ENCODE data around the gene ZFC3H1.

The ZFC3H1 gene

DNA sequence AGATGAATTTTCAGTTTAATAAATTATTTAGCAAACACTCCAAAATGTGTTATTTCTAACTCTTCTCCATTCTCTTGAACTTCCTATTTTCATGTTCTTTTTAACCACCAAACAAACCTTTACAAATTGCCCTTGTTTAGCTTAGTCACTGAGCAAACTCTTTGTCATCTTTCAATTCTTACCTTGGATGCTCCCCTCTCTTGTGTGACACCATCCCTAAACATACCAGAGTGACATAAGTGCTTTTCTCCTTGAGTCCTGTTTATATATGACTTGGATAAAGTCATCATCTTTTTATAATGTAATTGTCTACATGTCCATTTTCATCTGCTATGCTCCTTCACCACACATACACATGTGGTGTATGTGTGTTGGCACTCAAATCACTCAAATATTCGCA lies 18.8 kb upstream of the ZFC3H1 start:
- in situ Hi-C loops (cut with HindIII; ENCODE audit: low sequenced_read_pairs) = no loop called here

DNA sequence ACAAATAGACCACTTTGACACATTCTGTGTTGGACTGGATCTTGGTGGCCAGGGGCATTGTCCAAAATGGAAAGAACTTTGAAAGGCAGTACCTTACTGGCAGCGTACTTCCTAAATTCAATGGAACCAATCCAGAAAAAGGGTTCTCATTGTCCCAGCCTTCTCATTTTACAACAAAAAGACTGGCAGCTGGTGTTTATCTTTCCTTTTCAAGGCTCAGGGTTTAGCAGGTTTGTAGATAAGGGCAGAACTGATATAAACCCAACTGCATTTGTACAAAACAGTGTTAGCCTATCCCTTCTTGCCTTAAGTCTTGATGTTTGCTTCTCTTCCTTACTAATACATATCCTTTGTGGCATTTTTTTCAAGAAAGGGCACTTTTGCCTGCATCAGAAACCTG lies 8.2 kb upstream of the ZFC3H1 start:
- in situ Hi-C loops (cut with HindIII; ENCODE audit: low sequenced_read_pairs) = no loop called here

DNA sequence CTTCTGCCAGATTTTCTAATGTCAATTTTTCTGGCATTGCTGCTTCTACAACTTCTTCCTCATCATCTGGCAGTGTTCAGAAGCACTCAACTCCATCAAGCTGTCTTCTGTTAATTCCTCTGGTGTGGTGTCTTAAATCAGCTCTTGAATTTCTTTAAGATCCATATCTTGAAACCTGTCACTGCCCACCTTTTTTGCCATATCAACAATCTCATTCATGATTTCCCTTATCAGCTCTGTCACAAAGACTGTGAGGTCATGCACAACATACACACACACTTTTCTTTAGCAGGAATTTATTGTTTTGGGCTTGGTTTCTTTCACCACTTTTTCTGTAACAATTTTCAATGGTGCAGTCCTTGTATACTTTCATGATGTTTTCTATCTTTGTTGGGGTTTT lies 7.7 kb upstream of the ZFC3H1 start:
- in situ Hi-C loops (cut with HindIII; ENCODE audit: low sequenced_read_pairs) = no loop called here

DNA sequence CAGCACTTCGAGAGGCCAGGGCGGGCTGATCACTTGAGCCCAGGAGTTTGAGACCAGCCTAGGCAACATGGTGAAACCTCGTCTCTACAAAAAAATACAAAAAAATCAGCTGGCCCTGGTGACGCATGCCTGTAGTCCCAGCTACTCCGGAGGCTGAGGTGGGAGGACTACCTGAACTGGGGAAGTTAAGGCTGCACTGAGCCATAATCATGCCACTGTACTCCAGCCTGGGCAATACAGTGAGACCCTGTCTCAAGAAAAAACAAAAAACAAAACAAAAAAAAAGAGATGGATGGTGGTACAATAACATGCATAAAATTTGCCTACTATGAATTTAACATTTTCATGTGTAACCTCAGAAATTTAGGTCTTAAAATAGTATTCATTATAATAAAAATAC lies 2.6 kb upstream of the ZFC3H1 start:
- in situ Hi-C loops (cut with HindIII; ENCODE audit: low sequenced_read_pairs) = no loop called here

DNA sequence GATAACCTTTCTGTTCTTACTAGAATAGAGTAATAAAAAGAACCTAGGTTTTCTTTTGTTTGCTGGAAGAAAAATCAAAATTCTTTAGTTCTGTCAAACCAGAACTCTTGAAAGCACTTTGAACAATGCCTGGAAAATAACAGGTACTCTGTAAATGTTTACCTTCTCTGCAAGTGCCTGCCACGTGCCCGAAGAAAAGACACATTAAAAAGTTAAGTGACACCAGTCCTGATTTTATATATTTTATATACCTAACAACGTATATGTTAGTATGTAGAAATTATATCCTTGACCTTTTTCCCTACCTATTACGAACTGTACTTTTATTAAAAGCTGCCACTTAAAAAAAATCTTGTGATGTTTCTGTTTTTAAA lies 1.4 kb upstream of the ZFC3H1 start:
- in situ Hi-C loops (cut with HindIII; ENCODE audit: low sequenced_read_pairs) = no loop called here

DNA sequence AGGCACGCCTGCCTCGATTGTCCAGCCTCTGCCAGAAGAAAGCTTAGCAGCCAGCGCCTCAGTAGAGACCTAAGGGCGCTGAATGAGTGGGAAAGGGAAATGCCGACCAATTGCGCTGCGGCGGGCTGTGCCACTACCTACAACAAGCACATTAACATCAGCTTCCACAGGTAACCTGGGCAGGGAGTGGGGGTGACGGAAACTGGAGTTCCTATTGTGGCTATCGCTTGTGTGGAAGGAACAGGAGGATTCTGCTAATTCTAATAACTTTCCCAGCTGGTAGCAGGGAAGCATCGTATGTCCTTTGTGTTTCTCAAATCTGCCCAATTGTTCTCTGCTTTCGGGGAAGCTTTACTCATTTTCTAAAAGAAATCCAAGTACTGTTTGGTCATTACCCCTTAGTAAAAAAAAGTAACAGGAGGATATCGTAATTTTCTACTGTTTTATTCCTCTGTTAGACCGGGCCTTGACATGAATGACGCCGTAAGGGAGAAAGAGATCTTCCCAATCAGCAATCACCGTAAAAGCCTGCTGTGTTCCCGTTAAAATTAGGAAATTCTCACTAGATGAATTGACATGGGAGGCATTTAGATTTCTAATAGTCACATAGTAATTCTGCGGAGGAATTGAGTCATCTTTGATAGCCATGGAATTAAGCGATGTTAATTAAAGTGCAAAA lies 902 bp upstream of the ZFC3H1 start:
- in situ Hi-C loops (cut with HindIII; ENCODE audit: low sequenced_read_pairs) = no loop called here

DNA sequence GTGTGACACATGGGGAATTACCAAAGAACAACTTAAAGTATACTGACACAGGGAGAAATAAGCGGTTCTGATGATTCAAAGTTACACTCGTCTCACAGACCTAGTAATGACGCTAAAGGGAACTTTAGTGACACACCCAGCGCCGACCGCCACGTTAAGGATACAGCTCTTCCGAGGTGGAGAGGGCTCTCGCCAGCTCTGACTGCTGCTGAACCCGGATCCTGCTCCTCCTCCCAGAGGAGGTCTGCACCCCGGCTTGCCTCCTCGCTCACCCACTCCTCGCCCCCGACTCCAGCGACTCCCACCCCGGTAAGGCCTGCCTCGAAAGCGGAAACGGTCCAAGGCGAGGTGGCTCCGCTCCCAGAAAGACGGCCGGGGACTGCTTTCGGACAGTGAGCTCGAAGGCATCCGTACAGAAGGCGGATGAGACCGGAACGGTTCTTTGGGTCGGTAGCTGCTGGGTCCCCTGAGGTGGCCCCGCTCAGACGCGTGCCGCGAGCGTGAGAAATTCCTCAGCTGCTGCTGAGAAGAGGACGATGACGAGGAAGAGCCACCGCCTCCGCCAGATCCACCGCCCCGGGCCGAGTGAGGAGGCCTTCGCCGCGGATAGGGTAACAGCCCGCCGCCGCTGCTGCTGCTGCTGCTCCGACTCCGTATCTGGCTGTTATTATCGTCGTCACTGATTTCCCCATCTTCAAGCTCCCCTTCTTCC lies 643 bp downstream of the ZFC3H1 start:
- in situ Hi-C loops (cut with HindIII; ENCODE audit: low sequenced_read_pairs) = no loop called here

DNA sequence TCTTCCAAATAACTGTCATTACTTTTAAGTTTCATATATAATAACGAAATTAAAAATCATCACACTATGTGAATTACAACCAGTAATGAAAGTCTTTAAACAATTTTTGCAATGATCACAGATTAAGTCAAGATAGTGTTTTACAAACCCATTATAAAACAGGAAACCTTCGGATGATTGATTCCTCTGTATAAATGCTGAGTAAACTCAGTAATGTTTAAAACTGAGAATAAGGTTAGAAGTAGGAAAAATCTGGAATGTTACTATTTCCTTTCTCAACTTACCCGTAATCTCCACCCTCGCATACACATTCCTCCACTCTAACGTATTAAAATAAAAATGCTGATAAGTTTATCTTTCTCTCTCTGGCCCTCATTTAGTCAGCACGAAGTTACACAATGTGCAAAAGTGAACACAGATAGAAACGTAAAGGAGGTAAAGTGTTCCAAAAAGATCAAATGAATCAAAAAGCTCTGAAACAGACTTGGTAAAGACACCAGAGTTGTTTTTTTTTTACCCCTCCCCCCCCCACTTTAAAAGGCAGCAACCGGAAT lies 1.6 kb downstream of the ZFC3H1 start:
- in situ Hi-C loops (cut with HindIII; ENCODE audit: low sequenced_read_pairs) = no loop called here

DNA sequence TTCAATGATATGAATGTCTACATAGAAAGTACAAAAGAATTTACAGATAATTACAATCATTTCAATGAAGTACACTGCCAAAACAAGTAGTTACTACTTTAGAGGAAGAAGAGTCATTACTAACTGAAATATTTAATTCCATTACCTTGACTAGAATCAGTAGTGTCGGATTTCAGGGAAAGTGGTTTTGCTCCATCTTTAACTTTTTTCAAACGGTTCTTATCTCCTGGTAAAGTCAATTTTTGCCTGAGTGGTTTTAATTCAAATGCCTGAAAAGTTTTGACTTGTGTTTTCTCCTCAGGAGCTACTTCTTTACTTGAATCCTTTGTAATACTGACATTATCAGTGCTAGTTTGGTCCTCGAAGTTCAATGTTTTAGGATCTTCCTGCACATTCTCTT lies 6.9 kb downstream of the ZFC3H1 start:
- in situ Hi-C loops (cut with HindIII; ENCODE audit: low sequenced_read_pairs) = no loop called here

DNA sequence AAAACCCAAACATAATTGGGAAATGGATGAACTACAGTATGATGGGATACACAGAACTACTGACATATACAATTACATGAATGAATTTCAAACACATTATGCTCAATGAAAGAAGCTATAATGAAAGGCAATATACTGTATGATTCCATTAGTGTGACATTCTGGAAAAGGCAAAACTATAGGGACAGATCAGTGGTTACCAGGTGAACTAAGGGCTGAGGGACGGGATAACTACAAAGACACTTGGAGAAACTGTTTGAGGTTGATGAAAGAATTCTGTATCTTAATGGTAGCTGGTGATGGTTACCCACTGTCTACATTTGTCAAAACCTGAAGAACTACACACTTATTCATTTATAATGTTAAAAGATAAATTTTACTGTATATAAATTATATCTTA lies 7.7 kb downstream of the ZFC3H1 start:
- in situ Hi-C loops (cut with HindIII; ENCODE audit: low sequenced_read_pairs) = no loop called here

DNA sequence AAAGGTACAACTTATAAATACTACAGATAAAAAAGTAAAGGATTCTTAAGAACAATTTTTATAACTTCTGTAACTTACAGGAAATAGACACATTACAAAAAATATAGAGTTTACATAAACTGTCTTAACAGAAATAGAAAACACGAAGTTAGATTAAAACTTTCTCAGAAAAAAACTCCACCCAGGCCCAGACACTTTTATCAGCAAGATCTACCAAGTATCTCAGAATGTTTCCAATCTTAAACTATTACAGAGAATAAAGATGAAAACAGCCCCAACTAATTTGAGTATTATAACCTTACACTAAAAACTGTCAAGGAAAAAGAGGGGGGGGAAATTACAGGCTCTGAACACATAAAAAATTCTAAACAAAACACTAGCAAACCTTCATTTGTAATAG lies 8.2 kb downstream of the ZFC3H1 start:
- in situ Hi-C loops (cut with HindIII; ENCODE audit: low sequenced_read_pairs) = no loop called here

DNA sequence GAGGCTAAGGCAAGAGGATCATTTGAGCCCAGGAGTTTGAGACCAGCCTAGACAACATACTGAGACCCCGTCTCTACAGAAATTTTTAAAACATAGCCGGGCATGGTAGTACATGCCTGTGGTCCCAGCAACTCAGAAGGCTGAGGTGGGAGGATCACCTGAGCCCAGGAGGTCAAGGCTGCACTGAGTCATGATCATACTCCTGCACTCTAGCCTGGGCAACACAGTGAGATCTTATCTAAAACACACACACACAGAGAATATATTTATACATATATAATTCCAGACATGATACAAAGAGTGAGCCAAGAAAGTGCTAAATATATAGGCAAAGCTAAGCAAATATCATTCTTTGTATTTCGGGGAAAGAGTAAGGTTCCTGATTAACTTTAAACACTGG lies 9.4 kb downstream of the ZFC3H1 start:
- in situ Hi-C loops (cut with HindIII; ENCODE audit: low sequenced_read_pairs) = no loop called here

DNA sequence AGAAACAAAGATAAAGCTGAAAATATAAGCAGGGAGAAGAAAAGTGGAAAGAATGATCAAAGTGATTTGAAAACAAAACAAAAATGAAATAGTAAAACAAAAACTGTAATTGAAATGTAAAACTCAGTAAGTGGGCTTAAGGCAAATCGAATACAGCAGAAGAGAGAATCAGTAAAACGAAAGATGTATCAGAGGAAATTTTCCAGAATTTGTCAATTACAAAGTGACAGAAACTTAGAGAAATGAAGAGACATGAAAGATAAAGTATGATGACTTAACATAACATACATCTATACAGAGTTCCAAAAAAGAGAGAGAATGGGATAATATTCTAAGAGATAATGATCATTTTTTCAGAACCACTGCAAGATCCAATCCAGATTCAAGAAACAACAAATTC lies 10.5 kb downstream of the ZFC3H1 start:
- in situ Hi-C loops (cut with HindIII; ENCODE audit: low sequenced_read_pairs) = no loop called here

DNA sequence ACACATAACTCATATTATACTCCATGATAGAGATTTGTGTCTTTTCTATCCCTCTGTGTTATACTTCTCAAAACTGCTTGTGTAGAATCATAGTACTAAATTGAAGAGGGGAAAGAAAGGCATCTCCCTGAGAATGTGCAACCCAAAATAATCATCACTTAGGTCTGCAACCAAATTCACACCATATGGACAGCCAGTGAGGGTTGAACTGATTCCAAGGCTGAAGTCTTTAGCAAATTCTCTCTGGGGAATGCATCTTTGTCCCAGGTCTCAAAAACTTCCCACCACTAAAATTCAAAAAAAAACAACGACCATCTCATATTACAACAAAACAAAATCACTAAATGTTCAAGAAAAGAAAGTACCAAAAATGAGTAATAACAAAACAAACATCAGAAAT lies 11.0 kb downstream of the ZFC3H1 start:
- in situ Hi-C loops (cut with HindIII; ENCODE audit: low sequenced_read_pairs) = no loop called here

DNA sequence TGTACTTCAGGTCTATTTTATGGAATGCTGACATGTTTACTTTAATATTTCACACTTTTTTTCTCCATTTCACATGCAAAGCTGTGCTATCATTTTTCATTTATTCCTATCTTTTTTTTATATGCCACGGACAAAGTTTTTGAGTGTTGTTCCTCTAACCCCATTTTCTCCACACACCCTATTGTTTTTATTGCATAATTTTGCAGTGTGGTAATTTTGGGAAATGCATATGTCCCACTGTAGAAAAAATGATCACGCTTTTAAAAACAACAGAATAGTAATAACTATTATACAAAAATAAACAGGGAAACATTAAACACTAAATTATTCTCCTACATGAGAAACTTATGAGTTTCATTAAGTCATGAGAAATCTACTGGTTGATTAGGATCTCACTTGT lies 14.2 kb downstream of the ZFC3H1 start:
- in situ Hi-C loops (cut with HindIII; ENCODE audit: low sequenced_read_pairs) = loop anchor here (25.0 kb wide), 1 partner anchor 237 kb away; no protein-coding TSS in a partner anchor

DNA sequence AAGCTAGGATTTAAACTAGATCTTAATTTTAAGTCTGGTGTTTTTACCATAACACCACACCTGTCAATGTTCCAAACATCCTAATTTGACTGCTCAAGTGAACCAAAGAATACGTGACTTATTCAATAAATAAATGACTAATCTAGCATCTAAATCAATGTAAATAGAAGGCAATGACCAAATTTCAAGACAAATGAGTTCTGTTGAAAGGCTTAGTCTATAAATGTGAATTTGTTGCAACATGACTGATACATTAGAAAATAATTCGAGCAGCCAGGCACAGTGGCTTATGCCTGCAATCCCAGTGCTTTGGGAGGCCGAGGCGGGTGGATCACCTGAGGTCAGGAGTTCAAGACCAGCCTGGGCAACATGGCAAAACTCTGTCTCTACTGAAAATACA lies 15.1 kb downstream of the ZFC3H1 start:
- in situ Hi-C loops (cut with HindIII; ENCODE audit: low sequenced_read_pairs) = loop anchor here (25.0 kb wide), 1 partner anchor 236 kb away; no protein-coding TSS in a partner anchor

DNA sequence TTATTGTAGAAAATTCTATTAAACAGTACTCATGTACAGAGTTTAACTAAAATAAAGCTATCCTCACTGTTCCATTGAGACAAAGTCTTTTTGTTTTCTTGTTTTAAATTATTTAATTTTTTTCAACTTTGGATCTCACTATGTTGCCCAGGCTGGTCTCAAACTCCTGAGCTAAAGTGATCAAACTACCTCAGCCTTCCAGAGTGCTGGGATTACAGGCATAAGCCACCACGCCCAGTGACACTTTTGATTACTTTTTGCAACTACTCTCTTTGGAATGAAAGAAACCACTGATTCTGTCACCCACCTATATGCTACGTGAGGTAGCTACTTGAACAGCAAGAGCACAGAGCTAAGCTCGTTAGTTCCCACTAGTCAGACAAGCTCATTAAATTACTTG lies 17.1 kb downstream of the ZFC3H1 start:
- in situ Hi-C loops (cut with HindIII; ENCODE audit: low sequenced_read_pairs) = loop anchor here (25.0 kb wide), 1 partner anchor 234 kb away; no protein-coding TSS in a partner anchor

DNA sequence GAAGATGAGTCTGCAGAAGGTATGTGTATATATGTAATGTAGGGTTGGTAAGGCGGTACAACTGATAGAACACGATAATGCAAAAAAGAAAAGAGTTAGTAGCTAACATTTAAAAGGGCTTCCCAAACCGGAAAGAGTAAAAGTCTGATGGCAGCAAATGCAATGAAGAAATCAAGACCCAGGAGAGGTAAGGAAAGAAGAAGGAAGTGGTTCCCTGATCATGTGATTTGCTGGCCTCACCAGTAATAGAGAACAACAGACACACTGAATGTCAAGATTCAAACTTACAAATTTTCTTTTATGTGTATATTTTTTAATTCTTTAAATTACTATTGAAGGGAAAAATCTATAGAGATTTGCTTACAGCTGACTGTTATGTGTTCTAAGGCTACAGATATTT lies 18.4 kb downstream of the ZFC3H1 start:
- in situ Hi-C loops (cut with HindIII; ENCODE audit: low sequenced_read_pairs) = loop anchor here (25.0 kb wide), 1 partner anchor 233 kb away; no protein-coding TSS in a partner anchor

DNA sequence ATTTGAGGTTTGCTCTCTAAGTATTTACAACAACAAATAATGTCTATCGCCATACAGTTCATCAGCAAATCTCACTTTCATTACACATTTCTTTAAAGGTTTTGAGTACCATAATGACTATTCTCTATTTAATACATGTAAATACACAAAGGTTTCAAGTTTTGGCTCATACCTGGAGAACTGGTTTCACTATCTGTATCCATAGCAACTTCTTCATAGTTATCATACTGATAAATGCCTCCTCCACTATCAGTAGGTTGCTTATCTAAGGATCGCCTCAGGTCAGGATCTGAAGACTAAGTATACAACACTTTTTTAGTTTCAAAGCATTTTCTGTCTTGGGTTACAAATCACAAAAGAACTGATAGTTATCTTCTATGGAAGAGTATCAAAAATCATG lies 21.4 kb downstream of the ZFC3H1 start:
- in situ Hi-C loops (cut with HindIII; ENCODE audit: low sequenced_read_pairs) = loop anchor here (25.0 kb wide), 1 partner anchor 230 kb away; no protein-coding TSS in a partner anchor

DNA sequence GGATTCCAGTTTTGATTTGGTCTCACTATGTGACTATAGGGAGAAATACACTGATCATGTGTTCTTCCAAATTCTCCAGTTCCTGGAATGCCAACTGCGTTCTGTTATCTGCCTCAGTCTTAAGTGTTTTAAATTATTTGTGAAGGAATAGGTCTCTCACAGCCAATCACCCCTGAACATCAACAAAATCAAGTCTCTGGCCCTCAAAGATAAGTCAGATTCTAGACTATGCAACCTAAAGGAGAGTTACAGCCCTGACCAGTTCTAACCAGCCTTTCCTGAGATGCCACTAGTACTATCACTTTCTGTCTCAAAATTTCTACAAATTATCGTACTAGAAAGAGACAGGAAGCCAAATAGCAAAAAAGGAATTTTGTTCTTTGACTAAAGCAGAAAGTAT lies 22.3 kb downstream of the ZFC3H1 start:
- in situ Hi-C loops (cut with HindIII; ENCODE audit: low sequenced_read_pairs) = loop anchor here (25.0 kb wide), 1 partner anchor 229 kb away; no protein-coding TSS in a partner anchor

DNA sequence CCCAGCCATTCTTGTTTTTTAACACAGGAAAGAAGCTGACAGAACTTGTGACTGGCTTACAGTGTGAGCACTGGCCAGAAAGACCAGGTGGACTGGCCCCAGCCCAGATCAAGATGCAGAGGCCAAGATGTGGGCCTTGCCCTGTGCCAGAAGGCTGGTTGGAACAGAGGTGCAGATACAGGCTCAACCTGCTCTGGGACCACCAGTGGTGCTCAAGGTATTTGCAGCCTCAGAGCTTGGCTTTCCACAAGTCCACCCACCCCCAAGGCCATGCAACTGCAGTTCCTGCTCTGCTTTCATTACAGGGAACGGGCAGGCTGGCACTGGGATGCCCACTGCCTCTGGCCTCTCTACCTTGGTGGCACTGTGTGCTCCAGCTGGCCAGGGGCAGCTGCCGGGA lies 23.3 kb downstream of the ZFC3H1 start:
- in situ Hi-C loops (cut with HindIII; ENCODE audit: low sequenced_read_pairs) = loop anchor here (25.0 kb wide), 1 partner anchor 228 kb away; no protein-coding TSS in a partner anchor

DNA sequence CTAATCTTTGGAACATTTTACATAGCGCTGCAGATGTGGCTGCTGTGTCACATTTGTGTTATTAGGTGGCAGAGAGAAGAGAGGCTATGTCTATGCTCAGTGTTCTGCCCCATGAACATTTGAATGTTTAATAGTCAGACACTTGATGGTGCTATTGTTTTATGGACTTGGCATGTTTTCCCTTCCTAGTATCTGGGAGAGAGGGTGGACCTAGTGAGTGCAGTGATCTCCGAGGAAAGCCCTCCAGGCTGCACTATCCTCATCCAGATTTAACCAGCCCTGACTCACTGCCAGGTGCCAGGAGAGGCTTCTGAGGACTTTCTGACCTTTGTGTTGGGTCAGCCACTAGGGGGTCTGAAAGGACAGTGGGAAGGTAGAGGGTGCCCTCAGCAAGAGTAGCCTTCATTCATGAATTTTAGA lies 24.3 kb downstream of the ZFC3H1 start:
- in situ Hi-C loops (cut with HindIII; ENCODE audit: low sequenced_read_pairs) = loop anchor here (25.0 kb wide), 1 partner anchor 227 kb away; no protein-coding TSS in a partner anchor
